Adrenal gland (tissue), 12 donors: ENCODE results near the gene SPAG9. TPM values are rescaled to one million over a fixed set of nuclear protein-coding genes. Genes with fewer than 3 reads are reported as not detected.

Experiments
- DNase-seq, 7 donors: peaks; one replicate each; pipeline ENCODE4 v3.0.0-alpha.2; 2019 to 2020
- H3K27ac ChIP-seq, 5 donors: fragments of 200-600 bp; sonication (generic) in 4 of 5; 1 replicate in 3 of 5; 2 replicates in 2 of 5; pipeline versions ENCODE4 v1.5.1 to v1.8.0; 2016 to 2020; ENCODE audit warnings: mild to moderate bottlenecking in 1 of 5
- H3K27me3 ChIP-seq: fragments of 200-600 bp; 2 replicates; pipeline ENCODE4 v1.8.0; 2021
- H3K36me3 ChIP-seq, 2 donors: fragments of 200-600 bp; replicated peaks in 1 of 2; 1 replicate in 1 of 2; 2 replicates in 1 of 2; pipeline versions ENCODE4 v1.5.1 to v1.8.0; 2018 to 2022
- H3K4me1 ChIP-seq, 2 donors: fragments of 200-600 bp; replicated peaks in 1 of 2; 1 replicate in 1 of 2; 2 replicates in 1 of 2; pipeline versions ENCODE4 v1.5.1 to v1.8.0; 2018 to 2021
- H3K4me3 ChIP-seq, 4 donors: fragments of 200-600 bp; sonication (generic) in 3 of 4; one replicate each; pipeline ENCODE4 v1.5.1; 2016 to 2018
- H3K9me3 ChIP-seq, 3 donors: fragments of 200-600 bp; sonication (generic) in 1 of 3; replicated peaks in 1 of 3; 1 replicate in 2 of 3; 2 replicates in 1 of 3; pipeline versions ENCODE4 v1.5.1 to v1.8.0; 2016 to 2021
- CTCF ChIP-seq, 6 experiments: fragments of 450-650 bp in 4 of 6; fragments of 200-600 bp in 2 of 6; sonication (generic) in 1 of 6; IDR thresholded peaks; 1 replicate in 5 of 6; 2 replicates in 1 of 6; pipeline versions ENCODE4 v1.5.1 to v1.8.0; 2016 to 2021; ENCODE audit warnings: antibody characterized with exemption in 6 of 6, mild to moderate bottlenecking in 2 of 6, moderate library complexity in 1 of 6
- POLR2A ChIP-seq, 2 donors: fragments of 450-650 bp; IDR thresholded peaks; one replicate each; pipeline ENCODE4 v1.6.1; 2017; ENCODE audit warnings: antibody characterized with exemption in 2 of 2, mild to moderate bottlenecking in 2 of 2, moderate library complexity in 1 of 2
- WGBS, 4 donors: extraction: QIAGEN DNeasy Blood & Tissue Kit in 2 of 4; methylation state at CpG; one replicate each; pipeline versions ENCODE4 v1.1.5 to v1.1.7; 2013 to 2017; 5-methylcytosine and 5-hydroxymethylcytosine counted together
- intact Hi-C, 2 donors: fragments of 100-400 bp; cut with DNase I; formaldehyde crosslinking; loops; one replicate each; pipeline versions ENCODE4 v1.14.1 to v1.15.0; 2022 to 2023
- polyA plus RNA-seq, 3 donors: library from polyadenylated mRNA; stranded (reverse); fragments of 200-250 nt in 2 of 3; fragments of 350-450 nt in 1 of 3; fragmentation: Illumina TruSeq in 1 of 3; extraction: RNeasy Lipid Tissue Mini Kit (QIAGEN cat#74804) in 1 of 3; gene quantifications; one replicate each; pipeline ENCODE4 v1.2.3, GENCODE V29; 2013 to 2014
- total RNA-seq, 9 donors: library from RNA; depleted of rRNA in 4 of 9; stranded (reverse); fragments of >200 nt in 4 of 9; fragments of 120-200 nt in 1 of 9; fragmentation: NEBNext Ultra II Directional in 1 of 9; extraction: Animal tissue kit (Norgen Biotek cat#: 25700) in 1 of 9; gene quantifications; one replicate each; pipeline versions ENCODE4 v1.1.0 to v1.2.4, GENCODE V29; 2013 to 2023
- donor health status: healthy with polysubstance abuse.
- donor health status: Bipolar disorder and iron deficiency.
- donor health status: DM: yes; HTN: yes; CAD: no.
- donor health status: DM: no; HTN: no; CAD: no.
- donor health status: DM: no; HTN: no; CAD: no.
- donor health status: DM: yes; HTN: yes; CAD: no.

SPAG9 gene
- total and polyA plus RNA-seq, 12 donors = 23.5 to 99.8 (median 62.9) TPM

- Histone ChIP-seq H3K9me3 (no peaks in the 10 kb centered on the region), H3K27me3 (no peaks in the 10 kb centered on the region), H3K27ac (peak overlapping the region in 1 of 5 donors; percentile 82), H3K36me3 (peaks cover 0 to 9% of the 10 kb centered on the region in 2 donors), H3K4me3 (peak overlapping the region in 1 of 4 donors; percentile 21), H3K4me1 (peaks cover 15 to 62% of the 10 kb centered on the region in 2 donors)
- TF ChIP-seq CTCF (IDR thresholded peaks at IDR 0.05) (no peak), POLR2A (IDR thresholded peaks at IDR 0.05) (no peak)
- 42 to 59% (median 49%) methylated on average over 7 of the region's 7 CpGs for WGBS, 4 donors
- intact Hi-C loops = no loop called here
- DNase-seq = no peak
Measured at GRCh38 chr17:51044976-51045375, 75.7 kb downstream of the SPAG9 start.

GRCh38 chr17:51036084-51036483, 84.6 kb downstream of the SPAG9 start:
- Histone ChIP-seq H3K27ac (no peak overlapping the region), H3K27me3 (no peaks in the 10 kb centered on the region), H3K4me1 (peaks cover 0 to 5% of the 10 kb centered on the region in 2 donors), H3K36me3 (peaks cover 0 to 5% of the 10 kb centered on the region in 2 donors), H3K4me3 (no peak overlapping the region), H3K9me3 (no peaks in the 10 kb centered on the region)
- intact Hi-C loops = no loop called here
- no peak for DNase-seq
- TF ChIP-seq CTCF (IDR thresholded peaks at IDR 0.05) (no peak), POLR2A (IDR thresholded peaks at IDR 0.05) (no peak)
- WGBS, 4 donors = 89 to 96% (median 94%) methylated on average over 3 of the region's 3 CpGs

- Histone ChIP-seq H3K27me3 (no peaks in the 10 kb centered on the region), H3K4me1 (peaks cover under 1 to 2% of the 10 kb centered on the region in 2 donors), H3K9me3 (no peaks in the 10 kb centered on the region), H3K27ac (no peak overlapping the region), H3K36me3 (no peaks in the 10 kb centered on the region), H3K4me3 (no peak overlapping the region)
- intact Hi-C loops = no loop called here
- TF ChIP-seq POLR2A (IDR thresholded peaks at IDR 0.05) = no peak
- TF ChIP-seq CTCF (IDR thresholded peaks at IDR 0.05) = no peak
- DNase-seq = no peak
Measured at GRCh38 chr17:51035431-51035830, 85.2 kb downstream of the SPAG9 start.

- TF ChIP-seq POLR2A (IDR thresholded peaks at IDR 0.05) (no peak), CTCF (IDR thresholded peaks at IDR 0.05) (no peak)
- H3K4me3 ChIP-seq = no peak overlapping the region
- H3K9me3 ChIP-seq = no peaks in the 10 kb centered on the region
- no peak overlapping the region for H3K27ac ChIP-seq
- H3K4me1 ChIP-seq = peaks cover 6 to 7% of the 10 kb centered on the region in 2 donors
- 90 to 97% (median 93%) methylated on average over 2 of the region's 2 CpGs for WGBS, 4 donors
- H3K36me3 ChIP-seq = no peaks in the 10 kb centered on the region
- intact Hi-C loops = no loop called here
- no peak for DNase-seq
- no peaks in the 10 kb centered on the region for H3K27me3 ChIP-seq
Measured at GRCh38 chr17:51034800-51035199, 85.9 kb downstream of the SPAG9 start.
